Small intestine (tissue), 7 donors: Measurements from ENCODE around the gene PAPPA. TPM values are rescaled to one million over a fixed set of nuclear protein-coding genes. Genes with fewer than 3 reads are reported as not detected.
A peak's percentile ranks its signal among the peaks of the same experiment; 100 is the strongest.

ENCODE experiments used
- DNase-seq, 2 donors: peaks; one replicate each; pipeline versions ENCODE4 v3.0.0 to v3.0.0-alpha.2; 2013
- FAIRE-seq: peaks from 2 replicates; lab custom pipeline; 2012; peaks lifted over from hg19 to GRCh38; lab: Jason Lieb, UNC
- H3K27ac ChIP-seq, 3 donors: one replicate each; pipeline ENCODE4 v1.5.1; 2013; ENCODE audit warnings: low read length in 2 of 3, mild to moderate bottlenecking in 2 of 3, control low read depth in 1 of 3, inconsistent platforms in 1 of 3, low read depth in 1 of 3, moderate library complexity in 1 of 3
- H3K27me3 ChIP-seq, 3 donors: one replicate each; pipeline ENCODE4 v1.6.1; 2013; ENCODE audit warnings: low read length in 3 of 3, inconsistent platforms in 1 of 3; ENCODE audit not compliant: control insufficient read depth in 3 of 3, insufficient read depth in 3 of 3
- H3K36me3 ChIP-seq, 3 donors: one replicate each; pipeline ENCODE4 v1.6.1; 2013; ENCODE audit warnings: low read length in 3 of 3, inconsistent platforms in 1 of 3, low read depth in 1 of 3, mild to moderate bottlenecking in 1 of 3, moderate library complexity in 1 of 3; ENCODE audit not compliant: control insufficient read depth in 3 of 3, insufficient read depth in 2 of 3
- H3K4me1 ChIP-seq, 3 donors: one replicate each; pipeline ENCODE4 v1.6.1; 2013; ENCODE audit warnings: low read length in 2 of 3, inconsistent platforms in 1 of 3, low read depth in 1 of 3, mild to moderate bottlenecking in 1 of 3, moderate library complexity in 1 of 3; ENCODE audit not compliant: control insufficient read depth in 3 of 3, insufficient read depth in 2 of 3
- H3K4me3 ChIP-seq, 3 donors: one replicate each; pipeline ENCODE4 v1.5.1; 2013; ENCODE audit warnings: low read length in 3 of 3, control low read depth in 1 of 3, inconsistent platforms in 1 of 3, low read depth in 1 of 3, mild to moderate bottlenecking in 1 of 3, moderate library complexity in 1 of 3
- H3K9me3 ChIP-seq, 2 donors: one replicate each; pipeline ENCODE4 v1.6.1; 2013; ENCODE audit warnings: low read depth in 1 of 2, low read length in 1 of 2; ENCODE audit not compliant: control insufficient read depth in 2 of 2, insufficient read depth in 1 of 2
- WGBS, 3 donors: extraction: QIAGEN DNeasy Blood & Tissue Kit; methylation state at CpG; one replicate each; pipeline ENCODE4 v1.1.7; 2013; 5-methylcytosine and 5-hydroxymethylcytosine counted together
- polyA plus RNA-seq, 4 donors: library from polyadenylated mRNA; stranded (reverse) in 3 of 4; unstranded in 1 of 4; fragments of 200-250 nt in 3 of 4; fragments of 120-200 nt in 1 of 4; gene quantifications; one replicate each; pipeline versions ENCODE4 v1.2.1 to v1.2.3, GENCODE V29; 2013
- donor health status: healthy with polysubstance abuse.
- donor health status: control.
- donor health status: control.
- donor health status: Bipolar disorder and iron deficiency.
- donor health status: healthy.

Gene PAPPA
- polyA plus RNA-seq, 4 donors, result 0.27 to 1.2 (median 0.88) TPM; not detected in 1

- Histone ChIP-seq H3K4me1 (peaks cover 0 to 13% (median 0%) of the 10 kb centered on the region in 3 donors), H3K36me3 (no peaks in the 10 kb centered on the region), H3K4me3 (peak overlapping the region in 1 of 3 donors; percentile 33), H3K27me3 (peaks cover 0 to 55% (median 10%) of the 10 kb centered on the region in 3 donors), H3K27ac (peak overlapping the region in 2 of 3 donors; percentile 1 to 85), H3K9me3 (no peaks in the 10 kb centered on the region)
- DNase-seq (peak in 1 of 2 donors; percentile 41), FAIRE-seq (no peak)
- 4 to 10% (median 4%) methylated on average over 10 of the region's 10 CpGs for WGBS, 3 donors
These were observed 2.1 kb downstream of the PAPPA start for GRCh38 chr9:116155698-116156039.

GRCh38 chr9:116156621-116157314 is 3.2 kb downstream of the PAPPA start:
- H3K27me3 ChIP-seq, result peaks cover 0 to 55% (median 10%) of the 10 kb centered on the region in 3 donors
- FAIRE-seq (no peak), DNase-seq (peak; percentile 12 to 42)
- H3K4me1 ChIP-seq, result peaks cover 0 to 13% (median 0%) of the 10 kb centered on the region in 3 donors
- WGBS, 3 donors, result 3 to 10% (median 8%) methylated on average over 24 of the region's 24 CpGs
- H3K36me3 ChIP-seq, result no peaks in the 10 kb centered on the region
- no peaks in the 10 kb centered on the region for H3K9me3 ChIP-seq
- peak overlapping the region in 2 of 3 donors; percentile 11 to 18 for H3K27ac ChIP-seq
- no peak overlapping the region for H3K4me3 ChIP-seq

GRCh38 chr9:116157436-116158138 is 4.0 kb downstream of the PAPPA start:
- H3K4me1 ChIP-seq, result peaks cover 0 to 13% (median 0%) of the 10 kb centered on the region in 3 donors
- DNase-seq (no peak), FAIRE-seq (no peak)
- WGBS, 3 donors, result 48 to 57% (median 53%) methylated on average over 6 of the region's 6 CpGs
- no peak overlapping the region for H3K27ac ChIP-seq
- H3K27me3 ChIP-seq, result peaks cover 0 to 51% (median 10%) of the 10 kb centered on the region in 3 donors
- no peaks in the 10 kb centered on the region for H3K9me3 ChIP-seq
- H3K36me3 ChIP-seq, result no peaks in the 10 kb centered on the region
- H3K4me3 ChIP-seq, result no peak overlapping the region

GRCh38 chr9:116160676-116161571 is 7.3 kb downstream of the PAPPA start:
- 55 to 74% (median 68%) methylated on average over 9 of the region's 9 CpGs for WGBS, 3 donors
- H3K27ac ChIP-seq, result no peak overlapping the region
- FAIRE-seq (no peak), DNase-seq (no peak)
- H3K36me3 ChIP-seq, result no peaks in the 10 kb centered on the region
- H3K4me3 ChIP-seq, result no peak overlapping the region
- H3K4me1 ChIP-seq, result peaks cover 0 to 7% (median 0%) of the 10 kb centered on the region in 3 donors
- H3K9me3 ChIP-seq, result no peaks in the 10 kb centered on the region
- H3K27me3 ChIP-seq, result peaks cover 0 to 26% (median 0%) of the 10 kb centered on the region in 3 donors

- no peak overlapping the region for H3K4me3 ChIP-seq
- FAIRE-seq (no peak), DNase-seq (peak in 1 of 2 donors; percentile 69)
- H3K9me3 ChIP-seq, result no peaks in the 10 kb centered on the region
- no peaks in the 10 kb centered on the region for H3K36me3 ChIP-seq
- no peak overlapping the region for H3K27ac ChIP-seq
- H3K4me1 ChIP-seq, result no peaks in the 10 kb centered on the region
- 54 to 74% (median 57%) methylated on average over 5 of the region's 5 CpGs for WGBS, 3 donors
- peaks cover 0 to 15% (median 0%) of the 10 kb centered on the region in 3 donors for H3K27me3 ChIP-seq
These were observed 8.7 kb downstream of the PAPPA start for GRCh38 chr9:116162241-116162781.

- H3K36me3 ChIP-seq, result no peaks in the 10 kb centered on the region
- WGBS, 3 donors, result 75 to 86% (median 82%) methylated on average over 2 of the region's 2 CpGs
- H3K4me1 ChIP-seq, result no peaks in the 10 kb centered on the region
- FAIRE-seq (no peak), DNase-seq (no peak)
- peaks cover 0 to 11% (median 0%) of the 10 kb centered on the region in 3 donors for H3K27me3 ChIP-seq
- H3K27ac ChIP-seq, result no peak overlapping the region
- H3K4me3 ChIP-seq, result no peak overlapping the region
- no peaks in the 10 kb centered on the region for H3K9me3 ChIP-seq
These were observed 9.9 kb downstream of the PAPPA start for GRCh38 chr9:116163293-116164055.

GRCh38 chr9:116165912-116166311 is 12.3 kb downstream of the PAPPA start:
- Histone ChIP-seq H3K4me1 (no peaks in the 10 kb centered on the region), H3K36me3 (no peaks in the 10 kb centered on the region), H3K4me3 (no peak overlapping the region), H3K9me3 (no peaks in the 10 kb centered on the region), H3K27ac (no peak overlapping the region), H3K27me3 (peaks cover 0 to 2% (median 0%) of the 10 kb centered on the region in 3 donors)
- FAIRE-seq, result no peak
- DNase-seq, result peak in 1 of 2 donors; percentile 23
- 78 to 91% (median 79%) methylated on average over 2 of the region's 2 CpGs for WGBS, 3 donors
